Measurements from ENCODE around the gene SH3PXD2B. TPM values are rescaled to one million over a fixed set of nuclear protein-coding genes. Genes with fewer than 3 reads are reported as not detected.

SH3PXD2B gene
- total and polyA plus RNA-seq, 2 of the 13 experiments (the other 11 are each of a cell fraction or from before 2014, with no cell fraction given) = 3.4 to 4.6 TPM

DNA sequence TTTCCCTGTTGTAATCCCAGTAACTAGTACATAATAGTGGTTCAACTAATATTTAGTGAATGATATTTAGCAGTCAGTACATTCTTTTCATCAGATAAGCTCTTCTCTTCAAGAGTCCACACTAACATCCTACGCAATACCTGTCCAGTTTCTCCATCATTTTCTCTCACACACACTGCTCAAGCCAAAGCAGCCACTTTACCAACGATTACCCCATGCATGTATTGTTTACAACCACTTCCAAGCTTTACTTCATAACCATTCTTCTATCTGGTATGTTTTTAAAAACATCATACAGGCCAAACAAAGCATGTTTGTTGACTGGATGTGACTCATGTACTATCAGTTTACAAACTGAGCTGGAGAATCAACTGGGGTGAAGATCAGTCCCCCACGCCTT is 178.1 kb downstream of the SH3PXD2B start (continued):
- TF ChIP-seq MED13 (CRISPR knock-in tag; IDR thresholded peaks at IDR 0.05) (no peak), SOX6 (IDR thresholded peaks at IDR 0.05) (no peak), SOX6 (CRISPR knock-in tag; IDR thresholded peaks at IDR 0.05) (peak; percentile 68), ZNF563 (CRISPR knock-in tag; IDR thresholded peaks at IDR 0.05) (no peak), SETDB1 (CRISPR knock-in tag; IDR thresholded peaks at IDR 0.05; ENCODE audit: borderline replicate concordance) (no peak), NFIB (CRISPR knock-in tag; IDR thresholded peaks at IDR 0.05; ENCODE audit: borderline replicate concordance) (no peak), SCMH1 (CRISPR knock-in tag; IDR thresholded peaks at IDR 0.05; ENCODE audit: borderline replicate concordance) (no peak), ZNF839 (CRISPR knock-in tag; IDR thresholded peaks at IDR 0.05; ENCODE audit: borderline replicate concordance) (no peak), ZNF224 (CRISPR knock-in tag; IDR thresholded peaks at IDR 0.05) (no peak)

Other genes with a start within 250 kb of the SH3PXD2B start
- 24.1 and 32.9 TPM in 2 replicates for gene UBTD2, start 170.8 kb downstream of the SH3PXD2B start, total RNA-seq (2016; rRNA removed; fragmentation: Illumina TruSeq; extraction: Trizol)
- 13.6 and 15.2 TPM in 2 replicates for gene UBTD2, start 170.8 kb downstream of the SH3PXD2B start, polyA plus RNA-seq (2011; rRNA removed)
- gene NEURL1B, start 186.7 kb upstream of the SH3PXD2B start, total RNA-seq (2016; rRNA removed; fragmentation: Illumina TruSeq; extraction: Trizol) = 0.09 and 0.11 TPM in 2 replicates
- 0.13 and 0.14 TPM in 2 replicates for gene NEURL1B, start 186.7 kb upstream of the SH3PXD2B start, polyA plus RNA-seq (2011; rRNA removed)